Left forelimb (tissue), 1 donor: Measurements from ENCODE around the gene NTSR1.

Experiments
- DNase-seq: peaks from one replicate; pipeline ENCODE4 v3.0.0-alpha.2; 2018; ENCODE audit warnings: low spot score

NTSR1 gene

DNA sequence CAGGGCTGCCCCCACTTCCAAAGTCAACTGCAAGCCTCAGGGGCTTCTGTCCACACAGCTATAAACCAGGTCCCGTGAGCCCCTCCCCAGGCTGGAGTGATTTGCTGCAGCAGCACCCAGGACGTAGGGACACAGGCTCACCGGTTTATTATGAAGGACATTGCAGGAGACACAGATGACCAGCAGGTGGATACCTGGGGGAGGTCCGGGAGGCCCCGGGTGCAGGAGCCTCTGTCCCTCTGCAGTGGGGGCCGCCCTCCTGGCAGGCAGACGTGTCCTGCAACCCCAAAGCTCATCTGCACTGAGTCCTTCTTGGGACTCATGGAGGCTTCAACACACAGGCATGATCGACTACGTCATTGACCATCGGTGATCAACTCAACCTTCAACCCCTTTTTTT lies 14.5 kb upstream of the NTSR1 start:
- DNase-seq = no peak

DNA sequence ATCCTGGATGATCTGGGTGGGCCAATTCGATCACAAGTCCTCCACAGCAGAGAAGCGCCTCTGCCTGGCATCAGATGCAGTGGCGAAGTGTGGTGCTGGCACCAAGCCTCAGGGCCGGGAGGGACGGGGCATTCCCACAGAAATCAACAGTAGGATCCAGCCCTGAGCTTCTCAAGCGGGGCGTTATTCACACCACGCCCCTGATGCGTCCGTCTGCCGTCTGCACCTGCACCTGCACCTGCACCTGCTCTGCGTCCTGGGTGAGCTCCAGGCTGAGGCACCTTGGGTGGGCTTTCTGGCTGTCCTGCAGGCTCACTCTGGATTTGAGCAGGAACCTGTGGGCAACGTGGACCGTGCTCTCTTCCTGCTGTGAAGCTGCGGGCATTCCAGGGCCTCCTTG lies 13.8 kb upstream of the NTSR1 start:
- no peak for DNase-seq

DNA sequence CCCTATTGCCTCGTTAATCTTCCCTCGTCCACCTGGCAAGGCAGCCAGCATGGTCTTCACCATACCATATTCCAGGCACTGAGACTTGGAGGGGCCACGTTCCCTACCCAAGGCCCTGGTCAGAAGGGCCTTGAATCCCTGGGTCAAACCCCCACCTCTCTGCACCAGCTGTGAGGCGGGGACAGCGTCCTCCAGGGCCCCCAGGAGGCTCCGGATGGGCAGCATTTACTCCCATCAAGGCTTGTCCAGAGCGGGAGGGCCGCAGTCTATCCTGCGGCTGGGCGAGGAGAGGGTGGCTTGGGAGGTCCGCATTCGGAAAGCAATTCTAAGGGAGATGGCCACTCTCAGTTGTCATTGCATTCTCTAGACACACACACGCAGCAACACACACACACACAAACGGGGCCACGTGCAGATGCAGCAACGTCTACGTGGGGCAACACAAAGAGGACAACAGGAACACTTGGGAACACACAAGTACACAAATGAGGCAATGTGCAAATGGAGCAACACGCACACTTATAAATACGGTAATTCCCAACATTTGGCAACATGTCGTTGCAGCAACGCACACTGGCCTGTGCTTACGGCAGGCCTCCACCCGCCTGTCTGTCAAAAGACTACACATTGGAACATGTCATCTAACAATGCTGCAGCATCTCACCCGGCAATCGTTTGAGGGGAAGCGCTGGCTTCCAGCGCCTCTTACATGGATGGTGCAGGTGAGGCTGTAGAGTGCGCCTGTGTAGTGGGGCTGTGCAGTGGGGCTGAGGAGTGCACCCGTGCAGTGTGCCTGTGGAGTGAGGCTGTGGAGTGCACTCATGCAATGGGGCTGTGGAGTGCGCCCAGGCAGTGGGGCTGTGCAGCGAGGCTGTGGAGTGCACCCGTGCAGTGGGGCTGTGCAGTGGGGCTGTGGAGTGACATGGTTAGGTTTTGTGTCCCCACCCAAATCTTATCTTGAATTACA lies 12.9 kb upstream of the NTSR1 start:
- DNase-seq = no peak

DNA sequence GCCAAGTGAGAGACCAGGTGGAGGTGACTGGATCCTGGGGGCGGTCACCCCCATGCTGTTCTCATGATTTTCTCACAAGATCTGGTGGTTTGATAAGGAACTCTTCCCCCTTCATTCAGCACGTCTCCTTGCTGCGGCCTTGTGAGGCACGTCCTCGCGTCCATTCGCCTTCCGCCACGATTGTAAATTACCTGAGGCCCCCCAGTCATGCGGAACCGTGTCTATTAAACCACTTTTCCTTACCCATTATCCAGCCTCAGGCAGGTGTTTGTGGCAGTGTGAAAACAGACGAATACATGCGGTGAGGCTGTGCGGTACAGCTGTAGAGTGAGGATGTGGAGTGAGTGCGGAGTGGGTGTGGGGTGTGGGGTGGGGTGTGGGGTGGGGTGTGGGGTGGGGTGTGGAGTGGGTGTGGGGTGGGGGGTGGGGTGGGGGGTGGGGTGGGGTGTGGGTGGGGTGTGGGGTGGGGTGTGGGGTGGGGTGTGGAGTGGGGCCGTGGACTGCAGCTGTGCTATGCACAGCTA lies 12.1 kb upstream of the NTSR1 start:
- DNase-seq = no peak

DNA sequence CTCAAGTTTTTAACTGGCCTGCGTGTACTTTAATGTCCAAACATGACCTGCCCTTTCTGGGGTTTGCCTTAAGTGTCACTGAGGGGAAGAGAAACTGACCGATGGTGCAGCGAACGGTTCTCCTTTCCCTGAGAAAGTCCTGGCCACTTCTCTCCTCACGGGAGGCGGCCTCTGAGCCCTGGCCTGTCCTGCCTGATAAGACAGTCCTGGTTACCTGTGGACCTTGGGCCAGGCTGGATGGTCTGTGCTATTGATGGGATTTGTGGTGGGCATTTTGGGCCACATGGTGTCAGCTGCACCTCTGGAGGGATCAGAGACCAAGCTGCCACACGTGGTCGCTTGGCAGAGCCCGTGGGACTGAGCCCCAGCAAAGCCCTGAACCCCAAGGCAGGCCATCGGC lies 11.6 kb upstream of the NTSR1 start:
- no peak for DNase-seq

DNA sequence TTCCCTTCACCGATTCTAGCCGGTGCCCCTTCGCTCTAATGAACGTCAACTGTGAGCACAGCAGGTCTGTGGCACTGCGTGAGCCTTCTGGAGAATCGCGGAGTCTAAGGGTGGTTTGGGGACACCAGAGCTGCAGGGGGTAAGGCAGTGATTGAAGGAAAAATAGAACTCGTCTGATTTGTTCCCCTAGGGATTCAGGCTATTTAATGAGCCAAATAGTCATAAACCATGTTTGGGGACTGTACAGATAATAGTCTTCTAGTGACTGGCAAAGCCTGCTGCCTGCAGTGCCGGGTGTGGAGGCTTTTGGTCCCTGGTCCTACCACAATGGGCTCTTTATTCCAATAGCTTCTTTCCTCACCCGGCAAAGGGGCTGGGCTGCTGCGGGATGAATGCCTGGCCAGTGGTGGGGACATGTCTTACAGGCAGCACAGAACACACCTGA lies 11.1 kb upstream of the NTSR1 start:
- DNase-seq = no peak

DNA sequence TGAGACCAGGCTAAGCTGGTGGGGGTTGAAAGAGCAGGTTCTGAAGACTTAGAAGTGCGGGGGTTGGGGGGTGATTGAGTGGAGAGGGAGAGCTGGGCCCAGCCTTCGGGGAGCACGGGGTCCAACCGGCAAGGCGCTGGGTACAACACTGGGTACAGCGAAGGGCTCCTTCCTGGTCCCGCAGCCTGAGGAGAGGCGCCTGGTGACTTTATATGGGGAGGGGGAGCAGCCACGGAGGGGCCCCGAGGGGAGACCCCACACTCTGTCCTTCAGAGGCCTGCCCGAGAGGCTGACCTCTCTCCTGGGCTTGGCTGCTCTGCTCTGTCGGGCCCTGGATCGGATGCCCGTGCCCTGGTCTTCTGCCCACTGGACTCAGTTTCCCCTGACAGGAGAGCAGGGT lies 10.4 kb upstream of the NTSR1 start:
- no peak for DNase-seq

DNA sequence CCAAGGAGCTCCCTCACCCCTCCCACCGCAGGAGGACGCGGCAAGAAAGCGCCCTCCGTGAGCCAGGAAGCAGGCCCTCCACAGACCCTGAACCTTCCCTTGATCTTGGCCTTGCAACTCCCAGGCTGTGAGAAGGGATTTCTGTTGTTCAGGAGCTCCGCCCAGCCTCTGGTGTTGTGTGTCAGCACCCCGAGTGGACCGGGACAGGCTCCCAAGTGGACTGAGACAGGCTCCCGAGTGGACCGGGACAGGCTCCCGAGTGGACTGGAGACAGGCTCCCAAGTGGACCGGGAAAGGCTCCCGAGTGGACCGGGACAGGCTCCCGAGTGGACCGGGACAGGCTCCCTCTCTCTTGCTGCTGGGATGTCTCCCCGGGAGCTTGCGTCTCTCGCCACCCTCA lies 9.3 kb upstream of the NTSR1 start:
- DNase-seq = no peak

DNA sequence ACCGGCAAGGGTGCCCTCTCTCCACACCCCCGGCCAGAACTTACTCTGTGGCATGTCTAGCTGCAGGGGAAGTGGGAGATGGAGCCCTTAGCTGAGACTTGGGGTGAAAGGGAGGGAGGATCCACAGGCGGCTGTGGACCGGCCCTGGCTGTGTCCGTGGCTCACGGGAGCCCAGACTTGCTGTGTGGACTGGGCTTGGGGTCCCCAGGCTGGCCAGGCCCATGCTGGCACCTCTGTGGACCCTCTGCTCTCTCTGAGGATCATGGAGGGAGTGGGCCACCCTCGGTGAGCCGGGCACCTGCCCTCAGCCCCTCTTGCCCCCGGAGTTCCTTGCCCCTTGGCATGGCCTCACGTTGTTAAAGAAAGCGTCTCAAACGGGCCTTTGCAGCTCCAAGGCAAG lies 8.9 kb upstream of the NTSR1 start:
- DNase-seq = no peak

DNA sequence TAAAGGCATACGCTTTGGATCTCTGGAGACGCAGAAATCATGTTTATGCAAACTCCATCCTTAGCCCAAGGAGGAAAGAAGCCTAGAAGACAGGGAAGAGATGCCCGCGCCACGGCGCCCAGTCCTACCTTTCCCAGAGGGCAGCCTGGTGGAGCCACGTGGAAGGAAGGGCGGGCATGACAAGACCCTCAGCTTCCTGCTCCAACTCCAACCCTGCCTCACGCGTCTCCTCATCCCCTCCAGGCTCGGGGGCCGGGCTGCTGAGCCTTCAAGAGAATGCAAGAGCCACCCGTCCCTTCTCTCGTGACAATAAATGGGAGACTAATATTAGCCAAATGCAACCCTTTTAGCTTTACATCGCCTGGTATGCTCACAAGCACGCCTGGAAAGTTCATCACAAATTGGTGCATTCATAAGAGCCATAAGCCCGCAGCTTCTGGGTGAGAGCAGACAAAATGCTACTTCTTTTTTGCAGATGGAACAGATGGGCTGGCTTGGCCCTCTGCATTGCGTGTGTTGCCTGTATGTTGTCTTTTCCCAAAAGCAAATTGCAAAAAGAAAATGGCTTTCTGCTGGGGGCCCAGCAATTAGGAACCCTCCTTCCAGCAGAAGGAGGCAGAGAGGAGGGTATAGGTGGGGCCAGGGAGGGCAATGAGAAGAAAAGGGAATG lies 8.2 kb upstream of the NTSR1 start:
- no peak for DNase-seq

DNA sequence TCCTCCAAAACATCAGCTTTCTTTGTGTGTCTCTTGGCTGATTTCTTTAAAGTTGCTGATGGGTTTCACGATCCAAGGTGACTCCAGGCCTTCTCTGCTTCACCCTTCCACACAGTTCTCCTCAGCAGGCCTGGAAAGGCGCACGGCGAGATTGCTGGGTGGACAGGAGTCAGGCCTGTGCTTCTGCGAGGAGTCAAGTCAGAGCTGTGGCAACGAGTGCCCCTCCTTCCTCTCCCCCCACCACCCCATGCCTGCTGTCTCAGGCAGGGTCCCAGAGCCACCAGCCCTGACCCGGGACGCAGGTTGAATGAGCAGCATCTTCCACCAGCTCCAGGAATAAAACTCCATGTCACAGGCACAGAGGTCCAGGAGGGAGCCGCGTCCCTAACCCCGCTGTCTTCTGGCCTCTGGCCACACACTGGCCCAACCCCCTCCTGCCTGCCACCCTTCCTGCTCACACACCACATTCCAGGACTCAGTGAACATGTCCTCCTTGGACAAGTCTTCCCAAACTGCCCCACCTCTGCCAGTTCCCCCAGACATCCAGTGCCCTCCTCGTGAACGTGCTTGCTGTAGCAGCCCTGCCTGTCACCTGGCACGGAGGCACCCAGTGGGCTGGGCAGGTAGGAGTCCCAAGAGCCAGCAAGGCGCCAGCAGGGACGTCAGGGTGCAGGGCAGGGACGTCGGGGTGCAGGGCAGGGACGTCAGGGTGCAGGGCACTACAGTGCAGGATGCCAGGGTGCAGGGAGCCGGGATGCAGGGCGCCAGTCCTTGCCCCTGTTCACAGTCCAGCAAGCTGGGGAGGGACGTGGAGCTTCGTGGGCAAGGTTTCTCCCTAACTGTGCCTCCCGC lies 7.2 kb upstream of the NTSR1 start:
- DNase-seq = no peak

DNA sequence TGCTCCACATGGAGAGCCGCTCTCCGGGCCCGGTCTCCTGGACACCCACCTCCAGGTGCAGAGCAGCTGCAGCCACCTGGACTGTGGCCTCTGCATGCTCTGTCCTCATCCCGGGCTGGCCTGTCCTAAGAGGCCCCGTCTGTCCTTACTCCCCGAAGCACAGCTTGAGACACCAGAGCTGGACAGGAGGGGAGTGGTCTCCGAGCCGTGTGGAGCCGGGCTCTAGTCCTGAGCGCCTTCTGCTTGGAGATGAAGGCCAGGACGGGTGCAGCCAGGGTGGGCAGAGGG lies 6.7 kb upstream of the NTSR1 start:
- no peak for DNase-seq

DNA sequence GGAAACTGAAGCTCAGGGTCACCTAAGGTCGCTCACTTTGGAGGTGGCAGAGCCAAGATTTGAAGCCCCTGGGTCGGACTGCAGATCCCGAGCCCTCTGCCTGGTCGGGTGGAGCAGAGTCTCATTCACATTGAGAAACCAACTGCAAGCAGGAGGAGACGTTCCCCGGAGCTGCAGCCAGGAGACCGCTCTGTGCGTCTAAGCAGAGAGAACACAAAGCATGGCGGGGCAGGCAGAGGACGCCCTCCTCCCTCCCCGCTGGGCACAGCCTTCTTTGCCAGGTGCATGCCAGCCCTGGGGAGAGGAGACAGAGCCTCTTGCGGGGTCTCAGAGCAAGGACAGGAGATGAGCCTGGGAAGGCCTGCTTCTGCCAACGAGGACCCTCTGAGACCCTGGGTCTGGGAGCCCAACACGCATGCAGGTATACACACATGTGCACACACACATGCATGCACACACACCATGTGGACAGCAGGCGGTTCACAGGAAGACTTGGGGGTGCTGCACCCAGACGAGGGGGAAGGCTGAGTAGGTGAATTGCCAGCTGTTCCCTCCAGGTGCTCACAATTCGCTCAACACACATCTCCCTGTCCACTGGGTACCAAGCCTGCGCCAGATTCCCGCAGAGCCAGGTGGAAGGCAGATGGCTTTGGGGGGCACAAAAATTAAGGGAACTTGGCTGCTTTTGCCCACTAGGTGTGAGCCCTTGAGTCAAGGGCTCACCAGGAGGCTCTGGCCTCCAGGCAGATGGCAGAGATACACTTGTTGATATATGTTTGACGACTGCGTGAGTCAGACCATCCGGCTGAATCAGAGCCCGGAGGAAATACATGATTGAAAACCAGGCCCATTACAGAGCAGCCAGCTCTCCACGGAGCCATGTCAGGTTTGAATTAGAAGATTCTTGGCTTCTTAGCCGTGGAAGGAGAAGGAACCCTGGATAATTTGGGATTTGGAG lies 5.5 kb upstream of the NTSR1 start:
- DNase-seq = no peak

DNA sequence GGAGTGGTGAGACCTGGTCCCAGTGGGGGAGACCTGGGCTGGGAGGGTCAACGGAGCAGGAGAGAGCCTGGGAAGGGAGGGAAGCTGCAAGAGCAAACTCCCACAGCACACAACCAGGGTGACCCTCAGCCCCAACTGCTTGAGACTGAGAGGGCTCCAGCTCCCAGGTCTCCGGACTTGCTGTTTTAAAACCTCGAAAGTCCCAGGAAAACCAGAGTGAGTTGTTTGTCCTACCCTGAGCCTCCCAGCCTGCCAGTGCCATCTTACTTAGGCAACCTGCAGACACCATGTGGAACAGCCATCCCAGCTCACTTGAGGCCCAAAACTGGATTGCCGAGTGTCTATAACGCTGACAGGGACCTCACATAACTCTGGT lies 4.8 kb upstream of the NTSR1 start:
- no peak for DNase-seq

DNA sequence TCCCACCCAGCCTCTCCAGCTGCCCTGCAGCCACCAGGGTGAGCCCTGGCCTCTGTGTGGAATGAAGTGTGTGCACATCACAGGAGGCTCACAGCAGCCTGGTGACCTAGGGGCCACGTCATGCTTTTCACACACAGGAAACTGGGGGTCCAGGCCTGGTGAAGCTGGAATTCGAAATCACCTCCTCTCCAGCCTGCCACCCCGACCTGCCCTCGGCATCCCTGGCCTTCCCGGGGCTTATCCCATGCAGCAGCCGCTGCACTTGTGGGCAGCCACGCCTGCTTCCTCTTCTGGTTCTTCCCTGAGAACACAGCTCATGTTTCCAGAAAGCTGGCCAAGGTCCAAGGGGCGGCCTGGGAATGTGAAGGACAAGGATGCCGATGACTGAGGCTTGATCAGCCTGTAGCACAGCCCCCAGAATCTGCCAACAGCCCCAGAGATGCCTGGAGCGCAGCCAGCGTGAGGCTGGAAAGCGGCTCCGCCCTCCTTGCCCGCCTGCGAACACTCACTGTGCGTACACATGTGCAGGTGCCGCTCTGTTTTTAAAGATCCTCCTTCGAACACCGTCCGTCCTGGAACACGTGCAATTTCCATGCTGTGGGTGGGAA lies 4.2 kb upstream of the NTSR1 start:
- DNase-seq = peak; percentile 92

DNA sequence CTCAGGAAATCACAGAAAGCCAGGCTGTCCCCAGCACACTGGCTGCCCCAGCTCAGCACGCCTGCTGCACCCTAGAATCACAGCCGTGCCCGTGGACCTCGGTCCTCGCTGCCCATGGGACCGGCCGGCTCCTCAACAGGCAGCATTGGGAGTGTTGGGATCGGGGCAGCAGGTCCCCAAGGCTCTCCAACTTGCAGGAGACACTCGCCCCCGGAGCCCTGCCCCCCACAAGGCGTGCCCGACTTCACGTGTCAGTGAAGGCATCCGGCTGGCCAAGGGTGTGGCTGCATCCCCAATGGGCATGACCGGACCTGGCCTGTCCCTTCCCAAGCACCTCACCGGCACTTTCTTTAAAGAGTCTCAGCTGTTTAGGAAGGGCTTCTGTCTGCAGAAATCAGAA lies 3.0 kb upstream of the NTSR1 start:
- DNase-seq = no peak

DNA sequence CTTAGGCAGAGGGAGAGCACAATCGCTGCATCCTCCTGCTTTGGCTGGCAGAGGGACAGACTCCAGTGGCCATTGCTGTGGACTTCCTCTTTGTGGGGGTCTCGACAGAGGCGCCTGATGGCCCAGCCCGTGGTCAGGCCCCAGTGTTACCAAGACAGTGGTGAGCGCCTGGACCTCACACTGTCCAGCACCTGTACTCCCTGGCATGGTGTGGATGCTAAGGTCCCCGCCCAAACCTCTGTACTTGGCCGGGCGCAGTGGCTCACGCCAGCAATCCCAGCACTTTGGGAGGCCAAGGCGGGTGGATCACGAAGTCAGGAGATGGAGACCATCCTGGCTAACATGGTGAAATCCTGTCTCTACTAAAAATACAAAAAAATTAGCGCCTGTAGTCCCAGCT lies 2.3 kb upstream of the NTSR1 start:
- DNase-seq = no peak

DNA sequence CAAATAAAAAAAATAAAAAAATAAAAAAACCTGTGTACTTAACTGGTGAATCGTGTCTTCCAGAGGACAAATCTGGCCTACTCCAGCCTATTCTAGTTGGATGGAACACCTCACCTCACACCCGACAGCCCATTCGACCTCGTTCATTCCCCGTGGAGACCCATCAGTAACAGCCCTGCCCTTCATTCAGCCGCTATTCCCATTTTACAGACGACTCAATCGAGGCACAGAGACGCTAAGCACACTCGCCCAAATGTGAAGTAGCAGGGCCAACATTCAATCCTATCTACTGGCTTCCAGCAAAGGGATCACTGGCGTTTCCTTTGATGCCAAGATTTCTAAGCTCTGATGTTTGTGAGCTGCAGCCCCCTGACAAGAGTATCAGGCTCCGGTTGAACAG lies 1.8 kb upstream of the NTSR1 start:
- no peak for DNase-seq

DNA sequence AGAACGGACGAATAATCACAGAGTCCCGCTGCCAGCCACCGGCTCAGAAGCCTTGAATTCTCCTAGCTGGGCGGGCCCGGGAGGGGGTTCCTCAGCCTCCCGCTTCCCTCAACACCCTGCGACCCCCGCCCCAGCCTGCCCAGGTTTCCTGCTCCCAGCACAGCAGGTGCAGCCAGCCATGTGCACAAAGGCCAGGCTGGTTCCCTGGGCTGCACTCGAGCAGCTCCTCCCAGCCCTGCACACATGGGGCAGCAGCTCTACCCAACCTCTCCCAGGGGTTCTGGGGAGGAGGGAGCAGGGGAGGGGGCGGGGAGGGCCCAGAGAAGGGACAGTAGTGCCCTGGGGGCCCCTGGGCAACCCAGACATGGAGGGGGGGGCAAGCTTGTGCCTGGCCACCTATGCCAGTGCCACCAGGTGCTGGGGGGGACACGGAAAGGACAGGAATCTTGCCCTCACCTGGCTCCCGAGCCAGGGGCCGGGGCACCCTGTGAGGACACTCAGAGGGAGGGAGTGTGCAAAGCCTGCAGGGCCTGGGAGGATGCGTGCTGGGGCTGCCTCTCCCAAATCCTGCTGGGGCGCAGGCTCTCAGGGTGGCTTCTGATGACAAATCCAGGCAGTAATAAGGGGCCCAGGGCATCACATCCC lies 1.2 kb upstream of the NTSR1 start:
- no peak for DNase-seq

DNA sequence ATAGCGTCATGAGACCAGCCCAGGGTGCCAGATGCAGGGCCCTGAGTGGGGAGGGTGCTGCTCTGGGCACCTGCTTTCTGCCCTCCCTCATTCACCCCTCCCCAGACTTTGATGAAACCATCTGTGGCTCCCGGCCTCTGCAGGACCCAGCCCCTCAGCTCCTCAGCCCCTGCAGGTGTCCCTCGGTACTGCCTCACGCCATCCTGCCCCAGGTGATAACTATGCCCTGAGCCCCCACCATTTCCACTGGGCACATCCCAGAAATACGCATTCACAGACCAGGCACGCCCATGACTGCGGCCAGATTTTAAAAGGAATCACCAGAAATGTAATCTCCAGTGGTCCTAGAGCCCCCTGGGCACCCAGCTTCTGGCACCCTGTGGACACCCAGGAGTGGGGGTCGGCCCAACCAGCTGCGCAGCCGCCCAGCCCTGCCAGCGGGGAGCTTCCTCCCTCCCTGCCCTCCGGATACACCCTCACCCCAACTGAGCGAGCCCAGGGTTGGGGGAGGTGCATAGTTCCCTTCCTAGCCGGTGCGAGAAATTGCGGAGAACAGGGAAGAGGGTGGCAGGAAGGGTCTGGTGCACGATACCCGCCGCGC lies 615 bp upstream of the NTSR1 start:
- DNase-seq = no peak
